ENCODE results near the gene OXTR. TPM values are rescaled to one million over a fixed set of nuclear protein-coding genes. Genes with fewer than 3 reads are reported as not detected.
A peak's percentile ranks its signal among the peaks of the same experiment; 100 is the strongest.

OXTR gene
- total RNA-seq, 1 donor from 2014 or later = 0.16 TPM

GRCh38 chr3:8767256-8767666 is 2.2 kb downstream of the OXTR start:
- ATAC-seq = no peak

GRCh38 chr3:8766148-8766547 is 3.3 kb downstream of the OXTR start:
- ATAC-seq = no peak

- no peak for ATAC-seq
These were observed 3.9 kb downstream of the OXTR start for GRCh38 chr3:8765528-8765927.

GRCh38 chr3:8764528-8764927 is 4.9 kb downstream of the OXTR start:
- ATAC-seq = no peak

- ATAC-seq = no peak
These were observed 6.6 kb downstream of the OXTR start for GRCh38 chr3:8762607-8763377.

- ATAC-seq = no peak
These were observed 7.5 kb downstream of the OXTR start for GRCh38 chr3:8761866-8762265.

- ATAC-seq = no peak
These were observed 8.9 kb downstream of the OXTR start for GRCh38 chr3:8760506-8760905.

- ATAC-seq = no peak
These were observed 9.3 kb downstream of the OXTR start for GRCh38 chr3:8760091-8760490.

GRCh38 chr3:8759038-8759707 is 10.2 kb downstream of the OXTR start:
- no peak for ATAC-seq

- ATAC-seq = peak; percentile 58
These were observed 11.6 kb downstream of the OXTR start for GRCh38 chr3:8757551-8758518.

GRCh38 chr3:8756671-8757070 is 12.7 kb downstream of the OXTR start:
- peak; percentile 19 for ATAC-seq

- ATAC-seq = no peak
These were observed 13.7 kb downstream of the OXTR start for GRCh38 chr3:8755564-8756237.

GRCh38 chr3:8755097-8755496 is 14.3 kb downstream of the OXTR start:
- ATAC-seq = no peak

GRCh38 chr3:8752832-8753231 is 16.6 kb downstream of the OXTR start:
- no peak for ATAC-seq

- no peak for ATAC-seq
These were observed 20.1 kb downstream of the OXTR start for GRCh38 chr3:8749316-8749715.

- no peak for ATAC-seq
These were observed 22.6 kb downstream of the OXTR start for GRCh38 chr3:8746780-8747345.

GRCh38 chr3:8745619-8746370 is 23.6 kb downstream of the OXTR start:
- no peak for ATAC-seq

- no peak for ATAC-seq
These were observed 25.5 kb downstream of the OXTR start for GRCh38 chr3:8743911-8744310.

- no peak for ATAC-seq
These were observed 26.3 kb downstream of the OXTR start for GRCh38 chr3:8743021-8743601.

- ATAC-seq = no peak
These were observed 27.7 kb downstream of the OXTR start for GRCh38 chr3:8741581-8742261.
